SK-N-SH (cell line): ENCODE measurements around the gene ADRA2B. TPM values are rescaled to one million over a fixed set of nuclear protein-coding genes. Genes with fewer than 3 reads are reported as not detected.

Source experiments
- CTCF ChIA-PET: fragments of 300-600, 350-600 bp; formaldehyde crosslinking; extraction: SDS; loops from one replicate; lab custom pipeline; 2021; lab: Yijun Ruan, JAX
- POLR2A ChIA-PET: fragments of 350-600 bp; sonication (Branson Sonifier 250); formaldehyde crosslinking; extraction: SDS; loops from one replicate; lab custom pipeline; 2020; ENCODE audit warnings: antibody characterized with exemption, inconsistent platforms; lab: Yijun Ruan, JAX
- DNase-seq: peaks from one replicate; pipeline ENCODE4 v3.0.0; 2012
- H2AFZ ChIP-seq: fragments of 200-600 bp; sonication (generic); 2 replicates; pipeline ENCODE4 v1.8.1; 2016; ENCODE audit warnings: antibody characterized with exemption, mild to moderate bottlenecking, low read depth
- H3F3A ChIP-seq: fragments of 200-600 bp; sonication (generic); replicated peaks from 2 replicates; pipeline ENCODE3; 2016; ENCODE audit warnings: antibody characterized with exemption, mild to moderate bottlenecking; ENCODE audit not compliant: insufficient read depth
- H3K27ac ChIP-seq, 2 experiments: fragments of 200-500 bp in 1 of 2; fragments of 200-600 bp in 1 of 2; sonication (Bioruptor generic) in 1 of 2; sonication (generic), shearing (Covaris generic) in 1 of 2; 2 replicates each; pipeline versions ENCODE4 v1.5.1 to v1.6.1; 2014 to 2016; ENCODE audit warnings: low read depth in 2 of 2, inconsistent platforms in 1 of 2, low read length in 1 of 2, mild to moderate bottlenecking in 1 of 2, mixed read lengths in 1 of 2
- H3K27me3 ChIP-seq: fragments of 200-600 bp; sonication (generic), shearing (Covaris generic); 2 replicates; pipeline ENCODE4 v1.6.1; 2016; ENCODE audit warnings: mixed run types; ENCODE audit not compliant: insufficient read depth
- H3K36me3 ChIP-seq, 2 experiments: fragments of 200-500 bp in 1 of 2; fragments of 200-600 bp in 1 of 2; sonication (Bioruptor generic) in 1 of 2; sonication (generic) in 1 of 2; replicated peaks in 1 of 2; 2 replicates each; pipeline versions ENCODE3 to v1.5.1; 2014 to 2016; ENCODE audit warnings: low read length in 1 of 2, mild to moderate bottlenecking in 1 of 2; ENCODE audit not compliant: insufficient read depth in 2 of 2, control insufficient read depth in 1 of 2
- H3K4me1 ChIP-seq, 2 experiments: fragments of 200-500 bp in 1 of 2; fragments of 200-600 bp in 1 of 2; sonication (Bioruptor generic) in 1 of 2; sonication (generic), shearing (Covaris generic) in 1 of 2; 2 replicates each; pipeline versions ENCODE4 v1.5.1 to v1.6.1; 2014 to 2016; ENCODE audit warnings: low read depth in 1 of 2, low read length in 1 of 2, mixed run types in 1 of 2; ENCODE audit not compliant: insufficient read depth in 2 of 2, control insufficient read depth in 1 of 2
- H3K4me2 ChIP-seq: fragments of 200-600 bp; sonication (generic), shearing (Covaris generic); 2 replicates; pipeline ENCODE4 v1.6.1; 2017; ENCODE audit warnings: mixed run types
- H3K4me3 ChIP-seq, 2 experiments: fragments of 200-500 bp in 1 of 2; fragments of 200-600 bp in 1 of 2; sonication (Bioruptor generic) in 1 of 2; sonication (generic), shearing (Covaris generic) in 1 of 2; 2 replicates each; pipeline versions ENCODE4 v1.5.1 to v1.8.1; 2014 to 2016; ENCODE audit warnings: low read depth in 2 of 2, inconsistent platforms in 1 of 2, low read length in 1 of 2, mild to moderate bottlenecking in 1 of 2, mixed read lengths in 1 of 2, moderate library complexity in 1 of 2
- H3K79me2 ChIP-seq: fragments of 200-600 bp; sonication (generic); 2 replicates; pipeline ENCODE4 v1.8.1; 2017; ENCODE audit warnings: mild to moderate bottlenecking; ENCODE audit not compliant: insufficient read depth
- H3K9ac ChIP-seq: fragments of 200-600 bp; sonication (generic); 2 replicates; pipeline ENCODE4 v1.6.1; 2017; ENCODE audit warnings: mixed run types
- H3K9me2 ChIP-seq: fragments of 200-600 bp; sonication (generic); 2 replicates; pipeline ENCODE4 v1.6.1; 2017; ENCODE audit warnings: mixed run types
- H3K9me3 ChIP-seq: fragments of 200-600 bp; sonication (generic); 2 replicates; pipeline ENCODE4 v1.6.1; 2017; ENCODE audit warnings: mixed run types, mild to moderate bottlenecking, moderate library complexity
- H4K20me1 ChIP-seq: fragments of 200-600 bp; sonication (generic); 2 replicates; pipeline ENCODE4 v1.6.1; 2017; ENCODE audit warnings: mild to moderate bottlenecking, mixed run types; ENCODE audit not compliant: insufficient read depth
- CHD2 ChIP-seq: fragments of 150-350 bp; IDR thresholded peaks from 2 replicates; pipeline ENCODE4 v1.6.1; 2018; ENCODE audit warnings: low read length; ENCODE audit not compliant: partially characterized antibody
- ELF1 ChIP-seq: IDR thresholded peaks from 2 replicates; pipeline ENCODE4 v1.4.0; 2012
- EZH2phosphoT487 ChIP-seq: fragments of 200-600 bp; sonication (generic); IDR thresholded peaks from 2 replicates; pipeline ENCODE4 v1.6.1; 2017; ENCODE audit warnings: low read depth, mixed run types, mild to moderate bottlenecking, antibody characterized with exemption, moderate library complexity, borderline replicate concordance
- FOSL2 ChIP-seq: IDR thresholded peaks from 2 replicates; pipeline ENCODE4 v1.4.0; 2012; ENCODE audit warnings: low read depth, mild to moderate bottlenecking, moderate library complexity, borderline replicate concordance
- FOXJ3 ChIP-seq: sonication (generic); formaldehyde crosslinking; IDR thresholded peaks from 2 replicates; pipeline ENCODE4 v1.5.1; 2020; ENCODE audit warnings: mild to moderate bottlenecking, missing genetic modification reagents
- FOXM1 ChIP-seq: IDR thresholded peaks from 2 replicates; pipeline ENCODE4 v1.4.0; 2012; ENCODE audit warnings: low read depth, mild to moderate bottlenecking
- GATA2 ChIP-seq: sonication (generic); formaldehyde crosslinking; IDR thresholded peaks from 2 replicates; pipeline ENCODE4 v1.5.0; 2020; ENCODE audit warnings: mild to moderate bottlenecking, missing genetic modification reagents
- JUND ChIP-seq: IDR thresholded peaks from 2 replicates; pipeline ENCODE4 v1.4.0; 2012
- MAX ChIP-seq: IDR thresholded peaks from 2 replicates; pipeline ENCODE4 v1.4.0; 2012; ENCODE audit warnings: low read depth
- MEF2A ChIP-seq: IDR thresholded peaks from 2 replicates; pipeline ENCODE4 v1.4.0; 2012; ENCODE audit warnings: low read depth, borderline replicate concordance
- MXI1 ChIP-seq: IDR thresholded peaks from 2 replicates; pipeline ENCODE4 v1.6.1; 2012; ENCODE audit warnings: mild to moderate bottlenecking, low read depth, low read length, improper control_type of control experiment
- NFIC ChIP-seq: IDR thresholded peaks from 2 replicates; pipeline ENCODE4 v1.4.0; 2012; ENCODE audit warnings: borderline replicate concordance
- NRF1 ChIP-seq: IDR thresholded peaks from 2 replicates; pipeline ENCODE4 v1.6.1; 2012; ENCODE audit warnings: low read depth, mild to moderate bottlenecking, low read length
- POLR2AphosphoS5 ChIP-seq: IDR thresholded peaks from 2 replicates; pipeline ENCODE4 v1.6.1; 2012; ENCODE audit warnings: low read depth, low read length
- RAD21 ChIP-seq: IDR thresholded peaks from 2 replicates; pipeline ENCODE4 v1.6.1; 2012; ENCODE audit warnings: mild to moderate bottlenecking, low read length
- RCOR1 ChIP-seq: fragments of 150-350 bp; IDR thresholded peaks from 2 replicates; pipeline ENCODE4 v1.6.1; 2017; ENCODE audit warnings: antibody characterized with exemption, low read length
- RFX5 ChIP-seq: IDR thresholded peaks from 2 replicates; pipeline ENCODE4 v1.6.1; 2012; ENCODE audit warnings: mild to moderate bottlenecking, improper control_type of control experiment, low read length
- RXRA ChIP-seq: IDR thresholded peaks from 2 replicates; pipeline ENCODE4 v1.4.0; 2012; ENCODE audit warnings: low read depth, mild to moderate bottlenecking, borderline replicate concordance
- SIN3A ChIP-seq: IDR thresholded peaks from 2 replicates; pipeline ENCODE4 v1.6.1; 2012; ENCODE audit warnings: low read depth, mild to moderate bottlenecking, low read length, moderate library complexity, borderline replicate concordance
- SMC3 ChIP-seq: IDR thresholded peaks from 2 replicates; pipeline ENCODE4 v1.6.1; 2012; ENCODE audit warnings: low read depth, low read length, improper control_type of control experiment
- TAF1 ChIP-seq: IDR thresholded peaks from 2 replicates; pipeline ENCODE4 v1.6.1; 2012; ENCODE audit warnings: low read depth, mild to moderate bottlenecking, low read length, moderate library complexity, borderline replicate concordance
- TEAD4 ChIP-seq: IDR thresholded peaks from 2 replicates; pipeline ENCODE4 v1.4.0; 2012; ENCODE audit warnings: mild to moderate bottlenecking, borderline replicate concordance; ENCODE audit not compliant: insufficient read depth
- USF1 ChIP-seq: IDR thresholded peaks from 2 replicates; pipeline ENCODE4 v1.4.0; 2012; ENCODE audit warnings: low read depth, borderline replicate concordance
- WGBS: methylation state at CpG from one replicate; pipeline ENCODE4 v1.1.6; 2017; ENCODE audit warnings: low lambda C conversion rate; 5-methylcytosine and 5-hydroxymethylcytosine counted together
- polyA plus RNA-seq, 3 experiments: library from polyadenylated mRNA; depleted of rRNA; stranded (reverse); fragments of >200 nt; gene quantifications; 2 replicates each; pipeline ENCODE4 v1.2.3, GENCODE V29; 2012
- TF ChIP-seq, protein P1 (sequence below): fragments of 150-350 bp; IDR thresholded peaks from 2 replicates; pipeline ENCODE4 v1.6.1; 2016; ENCODE audit warnings: mild to moderate bottlenecking, low read depth, low read length

Gene ADRA2B
- polyA plus RNA-seq, 1 of the 3 experiments (the other 2 are of a cell fraction), result not detected

- TF ChIP-seq MXI1 (no peak), RFX5 (no peak), CHD2 (no peak), RCOR1 (no peak), RAD21 (no peak)
Measured at GRCh38 chr2:96109931-96110511, 6.3 kb downstream of the ADRA2B start (continued).

DNA sequence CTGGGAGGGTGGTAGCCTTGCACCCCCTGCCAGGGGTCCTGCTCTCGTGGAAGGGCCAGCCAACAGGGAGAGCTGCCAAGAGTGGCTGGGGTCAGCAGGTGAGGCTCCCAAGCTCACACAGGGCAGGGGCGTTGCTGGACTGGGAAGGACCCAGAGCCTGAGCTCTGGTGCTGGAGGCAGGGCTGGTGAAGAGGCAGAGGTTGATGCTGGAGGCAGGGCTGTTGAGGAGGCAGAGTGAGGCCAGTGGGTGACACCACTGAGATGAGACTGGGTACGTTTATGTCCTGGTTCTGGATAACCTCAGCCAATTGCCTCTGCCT is 7.0 kb downstream of the ADRA2B start:
- WGBS, result no CpG with 5 or more reads among the region's 3 CpGs
- H3K4me3 ChIP-seq, result no peak overlapping the region
- H2AFZ ChIP-seq, result no peak overlapping the region
- CTCF ChIA-PET, result interaction anchor here (1.0 to 2.8 kb wide), 3 partner anchors 7 to 155 kb away, joined by 3 to 25 read pairs (median 5); partner anchors contain the start of gene ADRA2B
- H3K27me3 ChIP-seq, result no peaks in the 10 kb centered on the region
- H3K36me3 ChIP-seq, result no peaks in the 10 kb centered on the region
- no peaks in the 10 kb centered on the region for H3F3A ChIP-seq
- TF ChIP-seq GATA2 (CRISPR knock-in tag) (no peak), MAX (no peak), MXI1 (no peak), SMC3 (no peak), RXRA (no peak), JUND (no peak), EZH2phosphoT487 (no peak), TAF1 (no peak), RFX5 (no peak)
- H3K9me2 ChIP-seq, result no peaks in the 10 kb centered on the region
- H3K4me1 ChIP-seq, result peaks cover 0 to 14% of the 10 kb centered on the region in 2 experiments; a peak in 1 of 4 replicates
- POLR2A ChIA-PET, result no interaction called here
- H3K9ac ChIP-seq, result no peak overlapping the region
- no peaks in the 10 kb centered on the region for H3K79me2 ChIP-seq
- no peaks in the 10 kb centered on the region for H3K9me3 ChIP-seq
- H3K27ac ChIP-seq, result no peak overlapping the region
- H4K20me1 ChIP-seq, result no peaks in the 10 kb centered on the region
- DNase-seq, result no peak
- H3K4me2 ChIP-seq, result no peak overlapping the region

DNA sequence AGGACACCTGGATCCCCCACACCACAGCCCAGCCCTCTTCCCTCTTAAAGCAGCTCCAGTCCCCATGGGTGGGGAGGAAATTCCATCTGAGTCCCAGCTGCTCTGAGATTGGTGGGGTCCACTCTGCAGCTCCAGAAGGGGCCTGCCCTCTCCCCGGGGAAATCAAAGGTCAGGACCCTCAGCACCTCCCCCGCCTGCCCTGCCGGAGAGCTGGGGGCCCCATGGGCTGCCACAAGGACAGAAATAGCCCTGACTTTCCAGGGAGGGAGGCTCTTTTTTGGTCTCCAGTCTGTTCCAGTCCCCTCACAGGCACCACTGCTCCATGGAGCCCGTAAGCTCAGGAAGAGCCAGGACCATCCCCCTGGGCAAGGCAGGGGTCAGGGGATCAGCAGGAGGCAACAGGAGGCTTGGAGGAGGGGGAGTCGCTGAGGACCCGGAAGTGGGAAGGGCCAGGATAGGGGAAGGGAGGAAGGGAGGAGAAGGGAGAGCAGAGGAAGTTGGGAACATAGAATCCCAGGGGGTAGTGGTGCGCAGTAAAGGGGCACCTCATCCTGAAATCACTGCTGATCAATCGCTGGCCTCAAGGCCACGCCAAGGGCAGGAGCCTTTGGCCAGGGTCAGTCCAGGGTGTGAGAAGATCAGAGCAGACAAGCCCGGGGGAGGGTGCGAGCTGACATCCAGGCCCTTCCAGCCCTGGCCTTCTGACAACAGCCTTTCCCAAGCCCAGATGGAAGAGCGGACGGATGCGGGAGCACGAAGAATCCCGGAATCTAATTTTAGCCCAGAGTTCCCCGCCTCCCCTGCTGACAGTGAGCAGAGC is 7.6 kb downstream of the ADRA2B start:
- Histone ChIP-seq H3K4me3 (no peak overlapping the region), H3K27ac (no peak overlapping the region), H3K9ac (no peak overlapping the region), H3K27me3 (no peaks in the 10 kb centered on the region), H3K4me2 (no peak overlapping the region), H3K79me2 (no peaks in the 10 kb centered on the region), H3K9me2 (no peaks in the 10 kb centered on the region), H3K36me3 (no peaks in the 10 kb centered on the region), H3K4me1 (peaks cover 0 to 14% of the 10 kb centered on the region in 2 experiments; a peak in 1 of 4 replicates), H3K9me3 (no peaks in the 10 kb centered on the region), H3F3A (no peaks in the 10 kb centered on the region), H2AFZ (no peak overlapping the region), H4K20me1 (no peaks in the 10 kb centered on the region)
- POLR2A ChIA-PET, result no interaction called here
- no peak for DNase-seq
- CTCF ChIA-PET, result interaction anchor here (0.6 to 2.8 kb wide), 4 partner anchors 8 to 86 kb away, joined by 3 to 25 read pairs (median 5); partner anchors contain the start of gene ADRA2B
- 60% methylated on average over 14 of the region's 17 CpGs for WGBS
- TF ChIP-seq NFIC (no peak), FOXJ3 (CRISPR knock-in tag) (no peak), FOXM1 (no peak), POLR2AphosphoS5 (no peak), TEAD4 (no peak), RCOR1 (no peak), FOSL2 (no peak), RXRA (no peak), ELF1 (no peak), MEF2A (no peak), MAX (no peak), SIN3A (no peak), USF1 (no peak), NRF1 (no peak), TAF1 (no peak)
- TF ChIP-seq, protein P1, sequence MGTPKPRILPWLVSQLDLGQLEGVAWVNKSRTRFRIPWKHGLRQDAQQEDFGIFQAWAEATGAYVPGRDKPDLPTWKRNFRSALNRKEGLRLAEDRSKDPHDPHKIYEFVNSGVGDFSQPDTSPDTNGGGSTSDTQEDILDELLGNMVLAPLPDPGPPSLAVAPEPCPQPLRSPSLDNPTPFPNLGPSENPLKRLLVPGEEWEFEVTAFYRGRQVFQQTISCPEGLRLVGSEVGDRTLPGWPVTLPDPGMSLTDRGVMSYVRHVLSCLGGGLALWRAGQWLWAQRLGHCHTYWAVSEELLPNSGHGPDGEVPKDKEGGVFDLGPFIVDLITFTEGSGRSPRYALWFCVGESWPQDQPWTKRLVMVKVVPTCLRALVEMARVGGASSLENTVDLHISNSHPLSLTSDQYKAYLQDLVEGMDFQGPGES, result no peak
